H9 (cell line): ENCODE data around the gene TPSAB1. TPM values are rescaled to one million over a fixed set of nuclear protein-coding genes. Genes with fewer than 3 reads are reported as not detected.

ENCODE experiments used
- DNase-seq: peaks from one replicate; pipeline ENCODE4 v3.0.0-alpha.2; 2017
- H2AFZ ChIP-seq: one replicate; pipeline ENCODE4 v1.6.1; 2013; ENCODE audit warnings: mild to moderate bottlenecking, low read length, control low read depth, moderate library complexity
- H2AK5ac ChIP-seq: 2 replicates; pipeline ENCODE4 v1.6.1; 2013; ENCODE audit warnings: low read length, control low read depth, mixed read lengths; ENCODE audit not compliant: insufficient read length
- H2BK120ac ChIP-seq: one replicate; pipeline ENCODE4 v1.6.1; 2013; ENCODE audit warnings: low read depth, mild to moderate bottlenecking, low read length, control low read depth, inconsistent platforms; ENCODE audit not compliant: poor library complexity, severe bottlenecking
- H2BK12ac ChIP-seq: 2 replicates; pipeline ENCODE4 v1.6.1; 2013; ENCODE audit warnings: low read length, control low read depth, mixed read lengths, low read depth; ENCODE audit not compliant: insufficient read length
- H2BK15ac ChIP-seq: 2 replicates; pipeline ENCODE4 v1.6.1; 2013; ENCODE audit warnings: low read depth, low read length, control low read depth
- H2BK20ac ChIP-seq: one replicate; pipeline ENCODE4 v1.6.1; 2013; ENCODE audit warnings: low read depth, mild to moderate bottlenecking, low read length, control low read depth, inconsistent platforms; ENCODE audit not compliant: poor library complexity, severe bottlenecking
- H2BK5ac ChIP-seq: 2 replicates; pipeline ENCODE4 v1.6.1; 2013; ENCODE audit warnings: low read length, control low read depth, mixed read lengths; ENCODE audit not compliant: insufficient read length
- H3K14ac ChIP-seq: 2 replicates; pipeline ENCODE4 v1.6.1; 2013; ENCODE audit warnings: low read length, control low read depth; ENCODE audit not compliant: insufficient read depth
- H3K18ac ChIP-seq: 2 replicates; pipeline ENCODE4 v1.6.1; 2013; ENCODE audit warnings: low read depth, mild to moderate bottlenecking, mixed read lengths, low read length, control low read depth; ENCODE audit not compliant: insufficient read length
- H3K23ac ChIP-seq: 2 replicates; pipeline ENCODE4 v1.6.1; 2013; ENCODE audit warnings: low read length, control low read depth, mixed read lengths, low read depth; ENCODE audit not compliant: insufficient read length
- H3K23me2 ChIP-seq: 2 replicates; pipeline ENCODE4 v1.6.1; 2013; ENCODE audit warnings: low read depth, mild to moderate bottlenecking, mixed read lengths, low read length, control low read depth; ENCODE audit not compliant: insufficient read length, poor library complexity, severe bottlenecking
- H3K27ac ChIP-seq: 2 replicates; pipeline ENCODE4 v1.5.1; 2013; ENCODE audit warnings: low read length, control low read depth, mixed read lengths, low read depth; ENCODE audit not compliant: insufficient read length
- H3K27me3 ChIP-seq: 2 replicates; pipeline ENCODE4 v1.6.1; 2013; ENCODE audit warnings: low read length, control low read depth, inconsistent platforms; ENCODE audit not compliant: insufficient read depth
- H3K4ac ChIP-seq: 2 replicates; pipeline ENCODE4 v1.6.1; 2013; ENCODE audit warnings: low read depth, mild to moderate bottlenecking, control low read depth, inconsistent platforms, low read length, moderate library complexity
- H3K4me1 ChIP-seq: 2 replicates; pipeline ENCODE4 v1.6.1; 2013; ENCODE audit warnings: low read length, control low read depth, inconsistent platforms; ENCODE audit not compliant: insufficient read depth
- H3K4me2 ChIP-seq: 2 replicates; pipeline ENCODE4 v1.6.1; 2013; ENCODE audit warnings: low read length, control low read depth, mixed read lengths; ENCODE audit not compliant: insufficient read length, insufficient read depth
- H3K56ac ChIP-seq: 2 replicates; pipeline ENCODE4 v1.6.1; 2013; ENCODE audit warnings: low read depth, mild to moderate bottlenecking, mixed read lengths, low read length, control low read depth; ENCODE audit not compliant: insufficient read length
- H3K79me1 ChIP-seq: 2 replicates; pipeline ENCODE4 v1.6.1; 2013; ENCODE audit warnings: low read depth, mild to moderate bottlenecking, moderate library complexity, low read length, control low read depth, inconsistent platforms; ENCODE audit not compliant: insufficient read depth, poor library complexity, severe bottlenecking
- H3K79me2 ChIP-seq: 2 replicates; pipeline ENCODE4 v1.6.1; 2013; ENCODE audit warnings: low read length, control low read depth, inconsistent platforms; ENCODE audit not compliant: insufficient read depth
- H3K9ac ChIP-seq: 2 replicates; pipeline ENCODE4 v1.6.1; 2013; ENCODE audit warnings: low read length, control low read depth, mixed read lengths; ENCODE audit not compliant: insufficient read length; ENCODE audit errors: extremely low read depth
- H3K9me3 ChIP-seq: one replicate; pipeline ENCODE4 v1.6.1; 2013; ENCODE audit warnings: low read depth, low read length, inconsistent platforms; ENCODE audit not compliant: control insufficient read depth
- H3T11ph ChIP-seq: one replicate; pipeline ENCODE4 v1.6.1; 2013; ENCODE audit warnings: mild to moderate bottlenecking, low read length, control low read depth, inconsistent platforms
- H4K20me1 ChIP-seq: one replicate; pipeline ENCODE4 v1.6.1; 2013; ENCODE audit not compliant: control insufficient read depth, insufficient read length, insufficient read depth
- H4K5ac ChIP-seq: 2 replicates; pipeline ENCODE4 v1.6.1; 2013; ENCODE audit warnings: low read depth, mild to moderate bottlenecking, mixed read lengths, low read length, control low read depth; ENCODE audit not compliant: insufficient read length
- H4K8ac ChIP-seq: replicated peaks from 2 replicates; pipeline ENCODE4 v1.6.1; 2013; ENCODE audit warnings: low read length, control low read depth, mixed read lengths, low read depth; ENCODE audit not compliant: insufficient read length
- H4K91ac ChIP-seq: 2 replicates; pipeline ENCODE4 v1.6.1; 2013; ENCODE audit warnings: low read depth, mild to moderate bottlenecking, moderate library complexity, mixed read lengths, low read length, control low read depth; ENCODE audit not compliant: insufficient read length
- H3K27ac Mint-ChIP-seq, 3 experiments: 2 replicates in 2 of 3; 3 replicates in 1 of 3; pipeline ENCODE4 v1.8.0; 2020 to 2021; ENCODE audit warnings: mixed read lengths in 3 of 3, mild to moderate bottlenecking in 1 of 3, moderate library complexity in 1 of 3
- H3K27me3 Mint-ChIP-seq: 2 replicates; pipeline ENCODE4 v1.8.0; 2021; ENCODE audit warnings: low read depth, mild to moderate bottlenecking, moderate library complexity, mixed read lengths
- H3K36me3 Mint-ChIP-seq, 3 experiments: 2 replicates in 2 of 3; 3 replicates in 1 of 3; pipeline ENCODE4 v1.8.0; 2020 to 2021; ENCODE audit warnings: low read depth in 3 of 3, mixed read lengths in 3 of 3; ENCODE audit not compliant: insufficient read depth in 1 of 3
- H3K4me1 Mint-ChIP-seq, 2 experiments: 2 replicates each; pipeline ENCODE4 v1.8.0; 2020; ENCODE audit warnings: mixed read lengths in 2 of 2
- H3K4me3 Mint-ChIP-seq, 2 experiments: 2 replicates in 1 of 2; 3 replicates in 1 of 2; pipeline ENCODE4 v1.8.0; 2020 to 2021; ENCODE audit warnings: mild to moderate bottlenecking in 2 of 2, mixed read lengths in 2 of 2, moderate library complexity in 1 of 2
- H3K9me3 Mint-ChIP-seq, 2 experiments: 2 replicates in 1 of 2; 3 replicates in 1 of 2; pipeline ENCODE4 v1.8.0; 2020; ENCODE audit warnings: mild to moderate bottlenecking in 2 of 2, mixed read lengths in 2 of 2, moderate library complexity in 1 of 2
- CTCF ChIP-seq: fragments of 200-600 bp; sonication (generic); conservative IDR thresholded peaks from 3 replicates; pipeline ENCODE4 v1.8.0; 2021; ENCODE audit warnings: antibody characterized with exemption, mild to moderate bottlenecking
- WGBS: extraction: QIAGEN DNeasy Blood & Tissue Kit; methylation state at CpG from one replicate; pipeline ENCODE4 v1.1.7; 2013; ENCODE audit warnings: missing lambda C conversion rate, low lambda C conversion rate, mixed read lengths; ENCODE audit not compliant: insufficient read length; ENCODE audit errors: extremely low coverage; 5-methylcytosine and 5-hydroxymethylcytosine counted together
- total RNA-seq: library from RNA; stranded (reverse); gene quantifications from 2 replicates; pipeline ENCODE4 v1.2.1, GENCODE V29; 2021

TPSAB1 gene
- total RNA-seq, 1 experiment from 2014 or later: not detected

- H3K56ac ChIP-seq: no peak overlapping the region
- H3K14ac ChIP-seq: no peak overlapping the region
- H3K4ac ChIP-seq: no peak overlapping the region
- Mint-ChIP-seq H3K4me3 (no peak overlapping the region; a peak in 1 of 5 replicates), H3K27me3 (peaks cover 44% of the 10 kb centered on the region), H3K4me1 (peaks cover 0 to 10% of the 10 kb centered on the region in 2 experiments; a peak in 3 of 4 replicates), H3K27ac (peak overlapping the region in 1 of 3 experiments; percentile 51; a peak in 1 of 7 replicates), H3K9me3 (peaks cover 11 to 17% of the 10 kb centered on the region in 2 experiments), H3K36me3 (peaks cover 0 to 4% (median 2%) of the 10 kb centered on the region in 3 experiments; a peak in 3 of 7 replicates)
- H2BK120ac ChIP-seq: no peak overlapping the region
- no peak overlapping the region for H4K8ac ChIP-seq
- H4K20me1 ChIP-seq: no peaks in the 10 kb centered on the region
- no peak overlapping the region for H4K91ac ChIP-seq
- H3T11ph ChIP-seq: no peak overlapping the region
- no peak overlapping the region for H2BK5ac ChIP-seq
- no peaks in the 10 kb centered on the region for H3K9me3 ChIP-seq
- H3K23me2 ChIP-seq: no peaks in the 10 kb centered on the region
- H2AFZ ChIP-seq: no peak overlapping the region
- WGBS: no CpG with 5 or more reads among the region's 15 CpGs
- no peak overlapping the region for H3K18ac ChIP-seq
- no peaks in the 10 kb centered on the region for H3K27me3 ChIP-seq
- H3K9ac ChIP-seq: no peak overlapping the region
- no peaks in the 10 kb centered on the region for H3K79me2 ChIP-seq
- no peak overlapping the region for H3K4me2 ChIP-seq
- H3K27ac ChIP-seq: no peak overlapping the region
- H3K23ac ChIP-seq: no peak overlapping the region
- H4K5ac ChIP-seq: no peak overlapping the region
- no peaks in the 10 kb centered on the region; the same call in 1 of the 2 replicates for H3K4me1 ChIP-seq
- no peaks in the 10 kb centered on the region for H3K79me1 ChIP-seq
- no peak overlapping the region for H2BK20ac ChIP-seq
- H2BK12ac ChIP-seq: no peak overlapping the region
- TF ChIP-seq CTCF: no peak
- no peak overlapping the region for H2BK15ac ChIP-seq
- DNase-seq: no peak
- no peak overlapping the region for H2AK5ac ChIP-seq
Measured at GRCh38 chr16:1263591-1264344, 23.3 kb downstream of the TPSAB1 start.
